Mucosa of descending colon (tissue), 3 donors: ENCODE measurements around the gene PIK3AP1. TPM values are rescaled to one million over a fixed set of nuclear protein-coding genes. Genes with fewer than 3 reads are reported as not detected.

Experiments used
- ATAC-seq: fragments of 200-7000 bp; cut with Tn5 transposase; one replicate; pipeline ENCODE4 v1.9.1; 2020; ENCODE audit warnings: mild to moderate bottlenecking, moderate library complexity
- DNase-seq, 3 donors: peaks; one replicate each; pipeline ENCODE4 v3.0.0-alpha.2; 2020
- H3K36me3 ChIP-seq: fragments of 200-600 bp; one replicate; pipeline ENCODE4 v1.8.0; 2021; ENCODE audit warnings: low read depth, mild to moderate bottlenecking
- H3K4me1 ChIP-seq: fragments of 200-600 bp; one replicate; pipeline ENCODE4 v1.8.0; 2021; ENCODE audit warnings: low read depth, mild to moderate bottlenecking
- H3K4me3 ChIP-seq: fragments of 200-600 bp; one replicate; pipeline ENCODE4 v1.8.0; 2021; ENCODE audit warnings: mild to moderate bottlenecking
- H3K9me3 ChIP-seq: fragments of 200-600 bp; one replicate; pipeline ENCODE4 v1.8.0; 2021; ENCODE audit warnings: mild to moderate bottlenecking
- CTCF ChIP-seq: fragments of 200-600 bp; IDR thresholded peaks from one replicate; pipeline ENCODE4 v1.8.0; 2022; ENCODE audit warnings: antibody characterized with exemption, mild to moderate bottlenecking
- intact Hi-C, 2 donors: fragments of 100-400 bp; cut with DNase I in 1 of 2; cut with micrococcal nuclease in 1 of 2; formaldehyde crosslinking; loops; one replicate each; pipeline versions ENCODE4 v1.11.0 to v1.11.1; 2022; cut with DNase I, micrococcal nuclease
- total RNA-seq, 3 donors: library from RNA; stranded (reverse); fragmentation: NEBNext Ultra II Directional in 2 of 3; extraction: Animal tissue kit (Norgen Biotek cat#: 25700) in 2 of 3; gene quantifications; one replicate each; pipeline versions ENCODE4 v1.2.1 to v1.2.4, GENCODE V29; 2021 to 2023
- donor health status: DM: no; HTN: no; CAD: no; lungs with moderate emphysema.
- donor health status: DM: no; HTN: no; CAD: no.
- donor health status: DM: no; HTN: yes; CAD: no.

Gene PIK3AP1
- total RNA-seq, 3 donors from 2014 or later: 10.4 to 19.8 (median 13.2) TPM

- Histone ChIP-seq H3K4me3 (no peak overlapping the region), H3K9me3 (no peaks in the 10 kb centered on the region), H3K36me3 (no peaks in the 10 kb centered on the region), H3K4me1 (no peaks in the 10 kb centered on the region)
- DNase-seq (no peak), ATAC-seq (no peak)
- TF ChIP-seq CTCF: no peak
- intact Hi-C loops: no loop called here
Measured at GRCh38 chr10:96693431-96693830, 26.9 kb downstream of the PIK3AP1 start.

GRCh38 chr10:96692427-96692826 lies 27.9 kb downstream of the PIK3AP1 start:
- no peak for ATAC-seq
- Histone ChIP-seq H3K9me3 (no peaks in the 10 kb centered on the region), H3K4me3 (no peak overlapping the region), H3K4me1 (no peaks in the 10 kb centered on the region), H3K36me3 (no peaks in the 10 kb centered on the region)
- TF ChIP-seq CTCF: no peak
- intact Hi-C loops: no loop called here
- no peak for DNase-seq

- no peaks in the 10 kb centered on the region for H3K9me3 ChIP-seq
- ATAC-seq (no peak), DNase-seq (no peak)
- H3K4me1 ChIP-seq: no peaks in the 10 kb centered on the region
- H3K36me3 ChIP-seq: no peaks in the 10 kb centered on the region
- no peak for TF ChIP-seq CTCF
- no peak overlapping the region for H3K4me3 ChIP-seq
- intact Hi-C loops: no loop called here
Measured at GRCh38 chr10:96691761-96692160, 28.6 kb downstream of the PIK3AP1 start.

DNA sequence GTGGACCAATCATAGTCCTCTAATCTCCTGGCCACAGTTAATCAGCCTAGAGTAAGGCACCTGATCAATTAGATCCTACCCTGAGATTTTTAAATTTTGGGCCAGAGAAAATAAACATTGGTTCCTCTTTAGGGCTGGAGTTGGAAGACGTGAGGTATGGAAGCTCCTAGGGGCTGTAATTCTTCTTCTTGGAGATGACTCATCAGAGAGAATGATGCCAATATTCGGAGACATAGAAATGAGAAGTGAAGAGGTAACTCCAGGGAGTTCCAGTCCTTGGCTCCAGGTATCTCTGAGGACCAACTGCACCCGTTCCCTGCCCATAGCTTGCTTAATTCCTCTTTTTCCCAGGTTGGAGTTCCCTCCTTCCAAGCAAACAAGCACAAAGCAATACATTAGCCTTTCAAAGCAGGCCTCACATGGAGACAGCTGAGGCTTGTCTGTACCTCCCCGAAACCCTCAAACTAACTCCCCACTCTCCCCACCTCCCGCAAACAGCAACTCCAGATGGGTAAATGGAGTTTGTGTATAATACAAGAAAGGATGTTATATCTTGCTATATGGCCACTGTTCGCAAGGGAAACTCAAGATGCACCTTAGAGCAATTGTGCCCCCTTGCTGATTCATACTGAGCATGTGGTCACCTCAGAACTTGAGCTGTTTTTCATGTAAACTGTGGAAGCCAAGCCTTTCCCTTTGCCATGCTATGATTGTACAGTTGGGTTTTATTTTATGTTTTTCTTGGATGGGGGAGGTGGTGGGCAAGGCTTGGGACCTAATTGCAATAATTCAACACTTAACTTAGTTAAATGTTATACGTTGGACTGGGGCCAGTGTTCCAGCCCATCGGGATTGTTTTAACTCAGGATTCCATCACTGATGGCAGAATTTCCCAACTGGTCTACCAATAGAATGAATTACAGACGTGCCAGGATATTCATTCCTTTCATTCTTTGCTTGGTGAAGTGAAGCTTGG lies 29.3 kb downstream of the PIK3AP1 start:
- H3K4me3 ChIP-seq: no peak overlapping the region
- intact Hi-C loops: no loop called here
- DNase-seq: no peak

DNA sequence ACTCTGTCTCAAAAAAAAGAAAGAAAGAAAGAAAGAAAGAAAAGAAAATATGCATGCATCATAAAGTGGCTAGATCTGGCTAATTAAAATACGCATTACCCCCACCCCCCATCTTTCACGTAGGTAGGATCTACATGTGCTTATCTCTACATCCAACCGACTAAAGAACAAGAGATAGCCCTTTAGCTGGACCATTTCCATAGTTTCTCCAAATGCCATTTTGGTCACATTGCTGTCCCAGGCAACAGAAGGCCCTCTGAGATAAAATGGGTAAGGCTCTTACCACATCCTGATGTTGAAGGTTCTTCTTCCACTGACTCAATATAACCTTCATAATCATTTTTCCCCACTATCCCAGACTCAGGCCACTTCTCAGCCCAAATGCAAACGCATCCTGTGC lies 31.5 kb downstream of the PIK3AP1 start:
- DNase-seq (no peak), ATAC-seq (no peak)
- Histone ChIP-seq H3K9me3 (no peaks in the 10 kb centered on the region), H3K36me3 (no peaks in the 10 kb centered on the region), H3K4me1 (no peaks in the 10 kb centered on the region), H3K4me3 (no peak overlapping the region)
- no peak for TF ChIP-seq CTCF
- intact Hi-C loops: no loop called here

More for the DNA sequence above, 29.3 kb downstream of the PIK3AP1 start:
- ATAC-seq: no peak
- Histone ChIP-seq H3K4me1 (no peaks in the 10 kb centered on the region), H3K9me3 (no peaks in the 10 kb centered on the region), H3K36me3 (no peaks in the 10 kb centered on the region)
- TF ChIP-seq CTCF: no peak
